ENCODE measurements around the gene FANCM. TPM values are rescaled to one million over a fixed set of nuclear protein-coding genes. Genes with fewer than 3 reads are reported as not detected.
"Not testable (repeated sequence)": the region's sequence is repeated elsewhere in the genome, so short reads cannot be mapped to it uniquely, and the experiment has no call there.

Gene FANCM
- total RNA-seq, 4 donors from 2014 or later: 2.6 to 10.1 (median 6.4) TPM

DNA sequence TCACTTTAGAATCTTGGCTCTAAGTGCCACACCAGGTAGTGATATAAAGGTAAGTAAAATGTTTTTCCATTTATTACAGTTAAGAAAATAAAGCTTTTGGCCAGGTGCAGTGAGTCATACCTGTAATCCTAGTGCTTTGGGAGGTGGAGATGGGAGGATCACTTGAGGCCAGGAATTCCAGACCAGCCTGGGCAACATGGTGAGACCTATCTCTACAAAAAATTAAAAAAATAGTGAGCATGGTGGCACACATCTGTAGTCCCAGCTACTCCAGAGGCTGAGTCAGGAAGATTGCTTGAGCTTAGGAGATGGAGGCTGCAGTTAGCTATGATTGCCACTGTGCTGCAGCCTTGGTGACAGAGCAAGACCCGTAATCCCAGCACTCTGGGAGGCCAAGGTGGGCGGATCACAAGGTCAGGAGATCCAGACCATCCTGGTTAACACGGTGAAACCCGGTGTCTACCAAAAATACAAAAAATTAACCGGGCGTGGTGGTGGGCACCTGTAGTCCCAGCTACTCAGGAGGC lies 5.0 kb downstream of the FANCM start:
- Histone ChIP-seq H3K4me1 (peaks cover 22% of the 10 kb centered on the region), H3K9me3 (no peaks in the 10 kb centered on the region), H3K27me3 (no peaks in the 10 kb centered on the region), H3K36me3 (no peaks in the 10 kb centered on the region), H3K4me3 (no peak overlapping the region), H3K27ac (no peak overlapping the region)
- WGBS: 98% methylated on average over 6 of the region's 6 CpGs
- DNase-seq (ENCODE audit: low spot score in 2 of 2): no peak
- TF ChIP-seq, protein P1, sequence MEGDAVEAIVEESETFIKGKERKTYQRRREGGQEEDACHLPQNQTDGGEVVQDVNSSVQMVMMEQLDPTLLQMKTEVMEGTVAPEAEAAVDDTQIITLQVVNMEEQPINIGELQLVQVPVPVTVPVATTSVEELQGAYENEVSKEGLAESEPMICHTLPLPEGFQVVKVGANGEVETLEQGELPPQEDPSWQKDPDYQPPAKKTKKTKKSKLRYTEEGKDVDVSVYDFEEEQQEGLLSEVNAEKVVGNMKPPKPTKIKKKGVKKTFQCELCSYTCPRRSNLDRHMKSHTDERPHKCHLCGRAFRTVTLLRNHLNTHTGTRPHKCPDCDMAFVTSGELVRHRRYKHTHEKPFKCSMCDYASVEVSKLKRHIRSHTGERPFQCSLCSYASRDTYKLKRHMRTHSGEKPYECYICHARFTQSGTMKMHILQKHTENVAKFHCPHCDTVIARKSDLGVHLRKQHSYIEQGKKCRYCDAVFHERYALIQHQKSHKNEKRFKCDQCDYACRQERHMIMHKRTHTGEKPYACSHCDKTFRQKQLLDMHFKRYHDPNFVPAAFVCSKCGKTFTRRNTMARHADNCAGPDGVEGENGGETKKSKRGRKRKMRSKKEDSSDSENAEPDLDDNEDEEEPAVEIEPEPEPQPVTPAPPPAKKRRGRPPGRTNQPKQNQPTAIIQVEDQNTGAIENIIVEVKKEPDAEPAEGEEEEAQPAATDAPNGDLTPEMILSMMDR (IDR thresholded peaks at IDR 0.05): no peak
- TF ChIP-seq POLR2AphosphoS5 (IDR thresholded peaks at IDR 0.05) (no peak), EP300 (IDR thresholded peaks at IDR 0.05) (no peak), POLR2A (IDR thresholded peaks at IDR 0.05) (no peak)

- H3K4me1 ChIP-seq: peaks cover 11% of the 10 kb centered on the region
- not testable (repeated sequence) for H3K36me3 ChIP-seq; H3K4me3 ChIP-seq; H3K27ac ChIP-seq; H3K27me3 ChIP-seq; H3K9me3 ChIP-seq; DNase-seq (ENCODE audit: low spot score in 2 of 2)
- WGBS: 90% methylated on average over 8 of the region's 8 CpGs
Measured at GRCh38 chr14:45142083-45142482, 6.4 kb downstream of the FANCM start.

DNA sequence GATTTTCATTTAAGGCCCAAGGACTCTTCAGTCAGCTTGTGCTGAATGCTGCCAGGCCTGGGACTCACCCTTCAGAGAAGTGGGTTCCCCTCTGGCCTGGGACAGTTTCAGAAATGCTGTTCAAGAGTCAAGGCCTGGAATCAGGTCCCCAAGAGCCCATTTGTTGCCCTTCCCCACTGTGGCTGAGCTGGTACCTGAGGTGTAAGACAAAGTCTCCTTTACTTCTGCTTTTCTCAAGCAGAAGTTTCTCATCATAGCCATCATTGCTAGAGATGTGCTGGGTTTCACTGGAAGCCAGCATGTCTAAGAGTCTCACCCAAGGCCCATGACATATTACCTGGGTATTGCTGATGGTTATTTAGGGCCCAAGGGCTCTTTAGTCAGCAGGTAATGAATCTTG lies 8.9 kb downstream of the FANCM start:
- no peak overlapping the region for H3K27ac ChIP-seq
- TF ChIP-seq, protein P1 (IDR thresholded peaks at IDR 0.05): no peak
- TF ChIP-seq POLR2A (IDR thresholded peaks at IDR 0.05) (no peak), EP300 (IDR thresholded peaks at IDR 0.05) (no peak), POLR2AphosphoS5 (IDR thresholded peaks at IDR 0.05) (no peak)

DNA sequence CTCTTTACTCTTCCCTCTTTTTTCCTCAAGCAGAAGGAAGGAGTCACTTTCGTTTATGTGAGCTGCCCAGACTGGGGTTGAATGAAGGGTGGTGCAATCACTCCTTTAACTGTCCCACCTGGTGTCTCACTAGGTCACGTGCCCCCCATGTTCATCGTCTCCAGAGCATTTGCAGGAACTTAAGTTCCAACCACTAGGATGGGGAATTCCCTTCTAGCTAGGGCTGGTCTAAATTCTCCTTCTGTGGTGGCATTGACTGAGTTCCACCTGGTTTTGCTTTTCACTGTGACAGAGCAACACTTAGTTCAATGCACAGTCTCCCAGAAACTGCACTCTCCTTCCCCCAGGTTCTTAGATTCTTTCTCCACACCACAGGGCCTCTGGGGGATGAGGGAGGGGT lies 9.5 kb downstream of the FANCM start:
- DNase-seq (ENCODE audit: low spot score in 2 of 2): no peak
- H3K4me1 ChIP-seq: no peaks in the 10 kb centered on the region
- no peaks in the 10 kb centered on the region for H3K9me3 ChIP-seq
- H3K4me3 ChIP-seq: no peak overlapping the region
- H3K27me3 ChIP-seq: no peaks in the 10 kb centered on the region
- 98% methylated on average over 3 of the region's 3 CpGs for WGBS
- peaks cover 5% of the 10 kb centered on the region for H3K36me3 ChIP-seq
- no peak for TF ChIP-seq EP300 (IDR thresholded peaks at IDR 0.05)
- TF ChIP-seq POLR2AphosphoS5 (IDR thresholded peaks at IDR 0.05): no peak
- TF ChIP-seq POLR2A (IDR thresholded peaks at IDR 0.05): no peak
- TF ChIP-seq, protein P1 (IDR thresholded peaks at IDR 0.05): no peak
- no peak overlapping the region for H3K27ac ChIP-seq

More for the DNA sequence above, 8.9 kb downstream of the FANCM start:
- no peak overlapping the region for H3K4me3 ChIP-seq
- H3K27me3 ChIP-seq: no peaks in the 10 kb centered on the region
- peaks cover 3% of the 10 kb centered on the region for H3K36me3 ChIP-seq
- H3K4me1 ChIP-seq: no peaks in the 10 kb centered on the region
- no peak for DNase-seq (ENCODE audit: low spot score in 2 of 2)
- no peaks in the 10 kb centered on the region for H3K9me3 ChIP-seq

GRCh38 chr14:45149602-45150001 lies 13.9 kb downstream of the FANCM start:
- 93% methylated on average over 3 of the region's 3 CpGs for WGBS

More at GRCh38 chr14:45149602-45150001, 13.9 kb downstream of the FANCM start:
- peaks cover 5% of the 10 kb centered on the region for H3K36me3 ChIP-seq
- H3K4me3 ChIP-seq: no peak overlapping the region
- H3K27ac ChIP-seq: no peak overlapping the region
- no peak for TF ChIP-seq EP300 (IDR thresholded peaks at IDR 0.05)
- TF ChIP-seq, protein P1 (IDR thresholded peaks at IDR 0.05): no peak
- no peak for DNase-seq (ENCODE audit: low spot score in 2 of 2)
- no peaks in the 10 kb centered on the region for H3K4me1 ChIP-seq
- H3K27me3 ChIP-seq: no peaks in the 10 kb centered on the region
- H3K9me3 ChIP-seq: no peaks in the 10 kb centered on the region

Data from suprapubic skin (tissue), 4 donors.